Activated T-cell treated with anti-CD3 and anti-CD28 coated beads for 4 hours (primary cell): ENCODE results near the gene FAM193B.
A peak's percentile ranks its signal among the peaks of the same experiment; 100 is the strongest.

Experiments
- DNase-seq: peaks from one replicate; pipeline ENCODE4 v3.0.0-alpha.2; 2020

FAM193B gene

DNA sequence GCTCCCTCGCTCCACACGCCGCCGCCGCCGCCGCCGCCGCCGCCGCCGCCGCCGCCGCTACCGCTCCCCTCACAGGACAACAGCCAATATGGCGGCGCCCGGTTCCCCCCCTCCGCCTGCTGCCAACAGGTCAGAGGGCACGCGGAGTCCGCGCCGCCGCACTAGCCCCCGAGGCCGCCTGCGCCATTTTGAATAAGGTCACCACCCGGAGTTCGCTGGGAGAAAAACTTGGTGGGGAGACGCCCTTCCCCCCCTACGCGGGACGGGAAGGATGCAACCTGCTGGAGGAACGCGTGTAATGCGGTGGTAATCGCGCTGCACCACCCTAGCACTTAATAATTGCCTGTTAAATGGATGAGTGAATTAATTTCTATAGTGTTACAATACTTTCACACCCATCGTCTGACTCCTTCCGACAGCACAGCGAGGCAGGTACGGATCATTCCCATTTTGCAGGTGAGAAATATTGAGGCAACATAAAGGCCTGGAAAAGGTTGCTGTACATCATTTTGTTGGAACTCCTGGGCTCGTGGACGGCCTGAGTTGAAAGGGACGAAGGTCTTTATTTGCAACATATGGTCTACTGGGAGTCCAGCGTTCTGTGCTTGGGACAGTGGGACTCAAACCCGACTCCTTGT lies at the start of gene FAM193B:
Gene FAM193B, minus strand, starts transcription at position 90 of the 638 bp plus-strand sequence. CDS start 105 bp downstream, outside the sequence.
- peak; percentile 94 for DNase-seq

DNA sequence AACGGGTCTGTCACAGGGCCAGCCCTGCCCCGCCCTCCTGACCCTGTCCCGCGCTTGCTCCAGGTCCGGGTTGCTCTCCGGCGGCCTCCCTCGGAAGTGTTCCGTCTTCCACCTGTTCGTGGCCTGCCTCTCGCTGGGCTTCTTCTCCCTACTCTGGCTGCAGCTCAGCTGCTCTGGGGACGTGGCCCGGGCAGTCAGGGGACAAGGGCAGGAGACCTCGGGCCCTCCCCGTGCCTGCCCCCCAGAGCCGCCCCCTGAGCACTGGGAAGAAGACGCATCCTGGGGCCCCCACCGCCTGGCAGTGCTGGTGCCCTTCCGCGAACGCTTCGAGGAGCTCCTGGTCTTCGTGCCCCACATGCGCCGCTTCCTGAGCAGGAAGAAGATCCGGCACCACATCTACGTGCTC lies 49.8 kb upstream of the FAM193B start:
- DNase-seq: no peak

DNA sequence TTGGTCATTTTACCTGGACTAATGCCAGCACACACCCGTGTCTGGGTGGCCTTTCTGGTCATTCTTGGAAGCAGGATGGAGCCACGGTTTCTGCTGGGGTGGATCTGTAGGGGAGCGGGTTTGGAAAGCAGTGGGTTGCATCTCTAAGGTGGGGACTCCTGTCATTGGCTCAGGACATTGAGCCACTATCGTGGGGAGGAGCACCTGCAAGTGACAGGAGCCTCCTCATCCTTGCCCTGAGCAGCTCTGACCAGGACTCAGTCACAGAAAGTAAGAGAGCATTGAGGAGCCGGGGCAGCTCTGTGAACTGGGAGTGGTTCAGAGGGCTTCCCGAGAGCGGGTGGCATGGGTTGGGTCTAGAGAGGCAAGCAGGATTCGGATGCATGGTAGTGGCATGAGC lies 49.3 kb upstream of the FAM193B start:
- DNase-seq: no peak

DNA sequence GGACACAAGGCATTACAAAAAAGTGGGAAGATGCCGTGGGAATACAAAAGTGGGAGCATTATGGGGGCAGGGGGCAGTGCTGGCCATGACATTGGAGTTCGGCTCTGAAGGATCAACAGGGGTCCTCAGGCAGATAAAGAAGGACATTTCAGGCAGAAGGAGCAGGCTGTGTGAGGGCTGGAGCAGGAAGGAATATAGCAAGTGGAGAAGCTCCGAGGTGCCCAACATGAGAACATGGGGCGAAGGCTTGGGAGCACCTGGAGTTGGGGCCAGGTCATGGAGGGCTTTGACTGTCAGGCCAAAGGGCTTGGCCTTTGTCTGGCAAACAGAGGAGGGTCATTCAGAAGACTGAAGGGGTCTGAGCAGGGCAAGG lies 48.1 kb upstream of the FAM193B start:
- DNase-seq: no peak

DNA sequence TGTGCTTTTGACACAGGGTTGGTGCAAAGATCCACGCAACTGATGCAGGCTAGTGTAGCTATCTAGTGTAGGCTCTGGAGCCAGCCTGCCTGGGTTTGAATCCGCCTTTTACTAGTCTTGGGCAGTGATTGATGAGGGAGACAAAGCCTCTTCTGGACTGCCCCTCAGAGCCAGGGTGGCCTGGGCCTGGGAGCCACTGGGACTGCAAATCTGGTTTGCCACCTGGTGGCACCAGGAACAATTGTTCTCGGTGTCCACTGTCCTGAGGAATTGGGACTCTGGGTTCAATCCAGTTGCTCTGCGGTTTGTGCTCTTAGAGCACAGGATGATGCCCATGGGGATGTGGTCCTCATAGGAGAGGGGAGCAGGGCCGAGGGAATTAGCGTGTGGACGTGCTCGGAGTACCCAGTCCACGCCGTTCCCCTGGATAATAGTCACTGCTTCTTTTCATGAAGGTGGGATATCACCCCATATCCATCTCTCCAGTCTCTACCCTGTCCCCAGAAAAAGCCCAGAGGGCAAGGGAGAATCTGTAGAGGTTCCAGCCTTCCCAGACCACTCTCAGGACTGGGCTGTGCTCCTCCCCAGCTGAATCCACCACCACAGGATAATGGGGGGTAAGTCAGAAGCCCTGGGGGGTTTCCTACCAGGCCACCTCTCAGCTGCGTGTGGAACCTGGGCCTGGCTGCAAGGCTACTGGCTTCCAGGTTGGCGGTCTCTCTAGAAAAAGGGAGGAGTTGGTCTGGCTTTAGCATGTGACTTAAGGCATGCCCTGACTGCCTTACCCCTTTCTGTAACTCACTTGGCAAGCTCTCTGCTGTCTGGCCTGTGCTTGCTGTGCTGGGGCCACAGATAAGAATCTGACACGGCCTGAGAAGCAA lies 47.5 kb upstream of the FAM193B start:
- no peak for DNase-seq

DNA sequence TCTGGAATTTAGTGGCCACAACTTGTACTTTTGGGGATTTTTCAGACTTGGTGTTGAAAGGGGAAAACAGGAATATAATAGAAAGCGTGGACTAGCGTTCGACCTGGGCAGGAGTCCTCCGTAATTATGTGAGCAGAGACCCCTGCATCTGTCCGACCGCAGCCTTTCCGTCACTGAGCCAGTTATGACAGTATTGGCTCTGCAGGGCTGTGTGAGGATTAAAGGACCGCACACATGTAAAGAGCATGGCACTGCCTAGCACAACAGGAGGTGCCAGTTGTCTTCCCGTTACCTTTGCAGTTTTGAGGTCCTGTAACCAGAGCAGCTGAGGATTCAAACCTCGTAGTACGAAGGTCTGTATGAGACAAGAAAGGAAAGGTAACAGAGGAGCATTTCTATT lies 46.8 kb upstream of the FAM193B start:
- DNase-seq: no peak

DNA sequence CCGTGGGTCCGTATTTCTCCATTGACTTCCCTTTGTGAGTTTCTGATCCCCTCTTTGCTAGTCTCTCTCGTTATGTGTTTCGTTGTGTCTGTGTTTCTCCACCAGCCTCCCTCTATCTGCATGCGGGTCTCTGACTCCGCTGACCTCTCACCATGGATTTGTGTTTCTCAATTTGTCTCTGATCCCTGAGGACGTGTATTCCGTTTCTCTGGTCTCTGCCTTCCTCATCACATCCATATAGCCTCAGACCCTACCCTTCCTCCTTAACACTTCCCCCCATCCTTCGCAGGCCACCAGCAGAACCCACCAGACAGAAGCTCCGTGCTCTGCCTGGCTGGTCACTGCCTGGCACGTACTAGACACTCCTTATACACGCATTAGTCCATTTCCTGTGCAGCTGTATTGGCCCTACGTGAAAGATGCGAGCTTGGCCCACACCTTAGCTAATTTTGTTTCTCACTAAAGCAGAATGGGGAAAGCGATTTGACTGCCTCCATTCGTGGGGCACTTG lies 46.2 kb upstream of the FAM193B start:
- DNase-seq: no peak

DNA sequence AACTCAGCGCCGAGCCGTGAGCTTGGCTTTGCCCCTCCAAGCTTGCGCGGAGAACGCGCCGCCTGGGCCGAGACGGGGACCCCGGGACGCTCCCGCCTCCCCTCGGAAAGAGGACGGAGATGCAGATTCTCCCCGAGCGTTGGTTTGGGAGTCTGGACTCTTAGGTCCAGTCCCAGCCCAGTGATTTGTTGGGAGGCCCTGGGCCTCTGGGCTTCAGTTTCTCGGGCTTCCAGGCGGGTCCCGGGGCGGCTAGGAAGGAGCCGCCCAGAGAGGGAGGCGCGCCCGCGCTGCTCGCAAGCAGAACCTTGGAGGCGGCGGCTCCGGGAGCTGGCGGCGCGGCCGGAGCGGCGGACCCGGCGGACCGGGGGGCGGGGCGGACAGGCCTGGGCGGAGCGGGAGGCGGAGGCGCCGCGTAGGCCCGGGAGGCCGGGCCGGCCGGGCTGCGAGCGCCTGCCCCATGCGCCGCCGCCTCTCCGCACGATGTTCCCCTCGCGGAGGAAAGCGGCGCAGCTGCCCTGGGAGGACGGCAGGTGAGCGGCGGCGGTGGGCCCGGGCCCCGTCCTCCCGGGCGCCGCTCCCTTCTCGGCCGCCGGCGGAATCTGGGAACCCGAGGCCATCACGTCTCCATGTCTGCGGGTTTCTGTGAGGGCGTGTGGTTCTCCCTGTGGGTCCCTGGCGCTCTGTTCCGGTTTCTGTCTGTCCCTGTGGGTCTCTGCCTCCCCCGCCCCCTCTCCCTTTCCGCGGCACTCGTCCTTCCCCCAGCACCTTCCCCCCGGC lies 45.6 kb upstream of the FAM193B start, which contains the start of gene B4GALT7:
Gene B4GALT7, plus strand, starts transcription at position 402 of the 777 bp plus-strand sequence. Its CDS starts 79 bp downstream, at position 481.
- peak; percentile 80 for DNase-seq

DNA sequence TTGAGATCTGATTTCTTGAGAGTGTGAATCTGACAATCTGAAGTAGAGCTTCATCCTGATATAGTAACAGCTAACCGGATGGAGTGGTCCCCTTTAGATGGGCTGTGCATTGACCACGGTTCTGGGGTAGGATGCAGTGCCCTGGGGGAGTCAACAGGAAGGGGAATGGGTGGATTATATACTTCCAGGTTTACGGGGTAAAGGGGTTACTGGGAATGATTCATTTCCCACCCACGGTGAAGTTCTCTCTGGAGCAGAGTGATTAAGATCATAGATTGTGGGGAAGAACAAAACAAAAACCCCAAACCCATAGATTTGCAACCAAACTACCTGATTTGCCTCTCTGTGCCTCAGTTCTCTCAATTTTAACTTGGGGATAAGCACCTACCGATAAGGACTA lies 44.1 kb upstream of the FAM193B start:
- DNase-seq: no peak

DNA sequence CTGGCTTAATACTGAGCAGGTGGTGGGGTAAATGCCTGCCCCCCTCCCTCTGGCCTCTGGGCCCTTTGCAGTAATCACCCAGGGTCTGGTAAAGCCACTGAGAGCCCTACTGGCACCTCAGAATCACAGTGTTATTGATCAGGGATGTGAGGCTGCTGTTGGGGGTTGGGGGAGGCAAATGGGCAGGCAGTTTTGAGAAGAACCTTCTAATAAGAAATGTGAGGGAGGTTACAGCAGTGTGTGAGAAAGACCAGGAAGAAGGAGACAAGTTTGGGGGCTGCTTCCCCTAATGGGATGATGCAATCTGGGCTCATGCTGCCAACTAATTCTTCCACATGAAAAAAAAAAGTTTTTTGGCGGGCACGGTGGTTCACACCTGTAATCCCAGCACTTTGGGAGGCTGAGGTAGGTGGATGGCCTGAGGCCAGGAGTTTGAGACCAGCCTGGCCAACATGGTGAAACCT lies 42.4 kb upstream of the FAM193B start:
- no peak for DNase-seq

DNA sequence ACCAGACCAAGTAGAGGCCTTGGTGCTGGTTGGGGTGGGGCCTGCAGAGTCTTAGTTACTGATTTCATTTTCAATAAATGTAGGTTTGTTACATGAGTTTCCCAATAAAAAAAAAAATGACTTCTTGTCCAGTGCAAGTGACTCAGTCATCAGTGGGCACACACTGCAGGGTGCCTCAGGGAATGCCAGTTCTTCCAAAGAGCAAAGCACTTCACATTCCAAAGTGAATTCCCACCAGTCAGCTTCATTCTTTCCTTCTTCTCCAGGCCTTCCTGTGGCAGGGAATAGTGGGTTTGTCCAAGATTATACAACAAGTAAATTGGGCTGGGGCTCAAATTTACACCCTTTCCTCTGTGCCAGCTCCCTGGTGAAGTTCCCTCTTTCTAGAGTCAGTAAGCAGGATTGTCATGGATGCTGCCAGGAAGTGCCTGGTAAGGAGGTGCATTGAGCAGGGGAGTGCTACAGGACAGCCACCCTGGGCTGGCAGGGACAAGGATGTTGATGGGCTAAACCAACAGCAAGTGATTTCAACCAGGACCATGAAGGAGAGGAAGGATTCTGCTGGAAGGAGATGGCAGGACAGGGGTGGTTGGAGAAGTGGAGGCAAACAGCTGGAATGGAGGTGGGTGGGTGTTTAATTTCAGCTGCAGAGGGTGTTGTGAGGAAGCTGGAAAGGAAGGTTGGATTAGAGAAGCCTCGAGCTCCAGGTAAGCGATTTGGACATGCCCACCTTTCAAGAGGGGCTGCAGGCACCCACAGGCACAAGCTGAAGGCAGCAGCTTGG lies 41.8 kb upstream of the FAM193B start:
- DNase-seq: no peak

DNA sequence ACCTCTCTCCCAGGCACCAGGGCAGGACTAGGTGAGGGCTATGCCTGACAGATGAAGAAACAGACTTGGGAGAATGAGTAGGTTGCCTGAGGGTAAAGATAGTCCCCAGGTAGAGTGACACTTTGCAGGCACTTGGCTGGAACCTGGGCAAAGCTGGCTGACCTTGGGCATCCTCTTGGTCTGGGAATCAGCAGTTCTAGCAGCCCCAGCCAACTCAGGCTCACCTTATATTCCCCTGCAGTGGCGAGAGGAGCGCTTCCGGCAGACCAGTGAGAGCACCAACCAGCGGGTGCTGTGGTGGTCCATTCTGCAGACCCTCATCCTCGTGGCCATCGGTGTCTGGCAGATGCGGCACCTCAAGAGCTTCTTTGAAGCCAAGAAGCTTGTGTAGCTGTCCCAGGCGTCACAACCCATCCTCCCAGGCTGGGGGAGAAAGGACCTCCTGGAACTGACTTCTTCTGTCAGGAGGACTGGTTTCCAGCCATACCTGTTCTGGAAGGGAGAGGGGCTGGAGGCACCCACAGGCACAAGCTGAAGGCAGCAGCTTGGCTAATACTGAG lies 40.7 kb upstream of the FAM193B start:
- no peak for DNase-seq

DNA sequence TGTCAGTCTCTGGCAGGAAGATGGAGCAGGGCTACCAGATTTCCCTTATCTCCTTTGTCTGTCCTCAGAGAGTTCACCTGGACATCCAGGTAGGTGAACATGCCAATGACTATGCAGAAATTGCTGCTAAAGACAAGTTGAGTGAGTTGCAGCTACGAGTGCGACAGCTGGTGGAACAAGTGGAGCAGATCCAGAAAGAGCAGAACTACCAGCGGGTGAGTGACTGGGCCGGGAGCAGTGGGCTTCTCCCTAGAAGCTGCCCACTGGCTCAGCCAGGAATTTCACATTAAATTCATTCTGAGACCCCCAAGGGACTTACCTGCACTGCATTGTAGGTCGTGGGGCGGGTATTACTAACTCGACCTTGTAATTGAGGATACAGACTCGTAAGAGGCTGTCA lies 39.7 kb upstream of the FAM193B start:
- DNase-seq: no peak

DNA sequence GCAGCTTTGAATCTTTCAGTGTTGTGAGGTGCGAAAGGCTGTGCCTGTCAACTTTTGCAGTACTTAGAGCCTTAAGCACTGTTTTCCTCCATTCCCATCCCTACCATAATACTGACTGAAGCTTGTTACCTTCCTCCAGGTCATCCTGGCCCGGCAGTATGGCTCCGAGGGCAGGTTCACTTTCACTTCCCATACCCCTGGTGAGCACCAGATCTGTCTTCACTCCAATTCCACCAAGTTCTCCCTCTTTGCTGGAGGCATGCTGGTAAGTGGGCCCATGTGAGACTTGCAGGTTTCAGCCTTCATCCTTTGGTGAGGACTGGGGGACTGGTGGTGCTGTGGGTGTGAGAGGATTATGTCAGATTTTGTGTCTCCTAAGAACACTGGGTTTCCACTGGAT lies 39.1 kb upstream of the FAM193B start:
- DNase-seq: no peak

DNA sequence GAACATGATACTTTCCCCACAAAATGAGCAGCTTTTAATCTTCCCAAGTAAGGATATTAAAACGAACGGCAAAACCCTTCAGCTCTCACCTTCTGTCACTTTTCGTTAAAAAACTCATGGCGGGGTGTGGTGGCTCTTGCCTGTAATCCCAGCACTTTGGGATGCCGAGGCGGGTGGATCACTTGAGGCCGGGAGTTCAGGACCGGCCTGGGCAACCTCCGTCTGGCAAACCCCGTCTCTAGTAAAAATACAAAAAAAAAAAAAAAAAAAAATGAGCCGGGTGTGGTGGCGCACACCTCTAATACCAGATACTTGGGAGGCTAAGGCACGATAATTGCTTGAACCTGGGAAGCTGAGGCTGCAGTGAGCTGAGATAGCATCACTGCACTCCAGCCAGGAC lies 38.5 kb upstream of the FAM193B start:
- no peak for DNase-seq

DNA sequence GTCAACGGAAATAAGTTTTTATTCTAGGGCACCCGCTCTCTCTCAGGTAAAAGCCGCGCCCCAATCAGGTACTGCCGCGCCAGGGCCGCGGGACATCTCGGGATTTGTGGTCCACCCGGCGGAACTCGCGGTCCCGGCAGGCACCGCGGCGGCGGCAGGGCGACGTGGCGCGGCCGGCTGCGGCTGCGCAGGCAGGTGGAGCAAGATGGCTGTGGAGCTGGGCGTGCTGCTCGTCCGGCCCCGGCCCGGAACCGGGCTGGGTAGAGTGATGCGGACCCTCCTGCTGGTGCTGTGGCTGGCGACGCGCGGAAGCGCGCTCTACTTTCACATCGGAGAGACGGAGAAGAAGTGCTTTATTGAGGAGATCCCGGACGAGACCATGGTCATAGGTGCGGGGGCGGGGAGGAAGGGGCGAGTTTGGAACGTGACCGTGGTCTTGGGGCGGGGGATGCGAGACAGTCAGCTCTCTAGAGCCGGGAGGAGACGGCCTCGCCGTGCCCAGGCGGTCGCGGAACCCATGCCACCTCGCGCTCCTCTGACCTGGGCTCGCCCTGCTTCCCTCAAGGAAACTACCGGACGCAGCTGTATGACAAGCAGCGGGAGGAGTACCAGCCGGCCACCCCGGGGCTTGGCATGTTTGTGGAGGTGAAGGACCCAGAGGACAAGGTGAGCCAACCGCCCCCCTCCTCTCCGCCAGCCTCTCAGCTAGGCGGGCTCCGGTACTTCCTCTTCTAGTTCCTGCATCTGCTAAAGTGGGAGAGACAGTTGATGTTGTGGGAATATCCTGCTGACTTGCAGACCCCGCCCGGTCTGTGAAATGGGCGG lies 37.9 kb upstream of the FAM193B start, which contains the start of gene TMED9:
Gene TMED9, plus strand, starts transcription at position 194 of the 825 bp plus-strand sequence. Its CDS starts 12 bp downstream, at position 206.
- DNase-seq: peak; percentile 75

DNA sequence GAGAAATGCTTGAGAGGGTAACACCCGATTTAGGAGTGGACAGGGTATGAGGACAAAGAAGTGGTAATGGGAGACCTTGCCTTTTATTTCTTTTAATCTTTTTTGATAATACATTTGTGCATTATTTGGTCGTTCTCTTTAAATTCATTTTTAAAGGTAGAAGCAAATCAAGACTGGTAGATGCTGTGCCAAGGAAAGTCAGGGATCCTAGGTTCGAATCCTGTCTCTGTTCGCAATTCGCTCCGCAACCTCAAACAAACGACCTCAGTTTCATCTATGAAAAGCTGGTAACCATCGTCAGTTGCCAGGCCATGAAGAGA lies 37.3 kb upstream of the FAM193B start:
- DNase-seq: no peak

DNA sequence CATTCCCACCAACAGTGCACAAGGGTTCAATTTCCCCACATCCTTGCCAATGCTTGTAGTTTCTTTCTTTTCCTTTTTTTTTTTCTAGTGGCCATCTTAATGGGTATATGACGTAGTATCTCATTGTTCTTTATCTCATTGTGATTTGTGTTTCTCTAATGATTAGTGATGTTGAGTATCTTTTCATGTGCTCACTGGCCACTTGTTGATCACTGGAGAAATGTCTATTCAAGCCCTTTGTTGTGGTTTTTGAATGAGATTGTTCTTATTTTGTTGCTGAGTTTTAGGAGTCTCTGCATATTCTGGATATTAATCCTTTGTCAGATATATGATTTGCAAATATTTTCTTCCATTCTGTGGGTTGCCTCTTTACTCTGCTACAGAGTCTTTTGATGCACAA lies 36.0 kb upstream of the FAM193B start:
- DNase-seq: no peak

DNA sequence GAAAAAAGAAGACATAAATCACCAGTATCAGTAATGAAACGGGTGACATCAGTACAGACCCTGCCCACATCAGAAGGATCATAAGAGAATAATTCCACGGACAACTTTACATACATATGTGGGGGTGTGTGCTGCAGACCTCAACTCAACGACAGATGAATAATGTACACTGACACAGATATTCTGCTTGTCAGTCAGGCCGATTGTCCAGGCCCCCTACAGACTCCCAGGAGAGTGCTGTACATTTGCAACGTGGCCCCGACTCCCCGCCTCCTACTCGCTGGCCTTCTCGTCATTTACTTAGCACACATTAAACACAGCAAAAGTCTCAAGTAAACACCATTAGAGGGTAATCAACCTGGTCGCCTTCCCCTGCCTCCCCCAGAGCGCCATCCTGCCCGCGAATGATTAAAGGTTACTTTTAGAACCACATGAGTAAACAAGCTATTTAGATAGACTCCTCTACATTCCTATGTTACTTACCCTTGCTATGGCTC lies 34.1 kb upstream of the FAM193B start:
- no peak for DNase-seq

DNA sequence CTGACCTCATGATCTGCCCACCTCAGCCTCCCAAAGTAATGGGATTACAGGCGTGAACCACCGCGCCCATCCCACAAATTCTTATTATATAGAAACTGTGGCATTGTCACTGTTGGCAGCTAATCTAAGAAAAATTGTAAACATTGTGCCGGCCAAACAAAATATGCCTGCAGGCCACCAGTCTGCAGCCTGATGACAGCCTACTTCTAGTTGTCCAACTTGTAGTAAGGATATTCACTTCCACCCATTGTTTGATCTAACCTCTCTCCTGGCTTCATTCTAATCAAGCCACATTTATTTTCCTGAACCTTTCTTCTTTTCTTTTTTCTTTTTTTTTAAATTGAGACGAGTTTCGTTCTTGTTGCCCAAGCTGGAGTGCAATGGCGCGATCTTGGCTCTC lies 24.0 kb upstream of the FAM193B start:
- DNase-seq: no peak

DNA sequence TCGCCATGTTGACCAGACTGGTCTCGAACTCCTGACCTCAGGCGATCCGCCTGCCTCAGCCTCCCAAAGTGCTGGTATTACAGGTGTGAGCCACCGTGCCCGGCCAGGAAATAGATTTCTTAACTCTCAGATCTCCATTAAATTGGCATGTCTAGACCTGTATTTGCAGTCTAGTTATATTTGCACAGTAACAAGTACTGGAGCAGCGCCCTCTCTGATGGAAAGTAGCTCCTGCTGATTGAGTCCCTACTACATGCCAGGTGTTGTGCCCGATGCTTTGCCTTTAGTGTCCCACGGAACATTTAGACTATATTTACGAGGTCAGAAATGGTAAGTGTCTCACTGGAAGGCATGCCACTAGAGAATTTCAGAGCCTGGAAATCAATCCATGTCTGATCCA lies 21.8 kb upstream of the FAM193B start:
- no peak for DNase-seq
